ENCODE results near the gene DPH2. TPM values are rescaled to one million over a fixed set of nuclear protein-coding genes. Genes with fewer than 3 reads are reported as not detected.

DPH2 gene
- total RNA-seq, 1 experiment from 2014 or later, result 41.2 TPM

DNA sequence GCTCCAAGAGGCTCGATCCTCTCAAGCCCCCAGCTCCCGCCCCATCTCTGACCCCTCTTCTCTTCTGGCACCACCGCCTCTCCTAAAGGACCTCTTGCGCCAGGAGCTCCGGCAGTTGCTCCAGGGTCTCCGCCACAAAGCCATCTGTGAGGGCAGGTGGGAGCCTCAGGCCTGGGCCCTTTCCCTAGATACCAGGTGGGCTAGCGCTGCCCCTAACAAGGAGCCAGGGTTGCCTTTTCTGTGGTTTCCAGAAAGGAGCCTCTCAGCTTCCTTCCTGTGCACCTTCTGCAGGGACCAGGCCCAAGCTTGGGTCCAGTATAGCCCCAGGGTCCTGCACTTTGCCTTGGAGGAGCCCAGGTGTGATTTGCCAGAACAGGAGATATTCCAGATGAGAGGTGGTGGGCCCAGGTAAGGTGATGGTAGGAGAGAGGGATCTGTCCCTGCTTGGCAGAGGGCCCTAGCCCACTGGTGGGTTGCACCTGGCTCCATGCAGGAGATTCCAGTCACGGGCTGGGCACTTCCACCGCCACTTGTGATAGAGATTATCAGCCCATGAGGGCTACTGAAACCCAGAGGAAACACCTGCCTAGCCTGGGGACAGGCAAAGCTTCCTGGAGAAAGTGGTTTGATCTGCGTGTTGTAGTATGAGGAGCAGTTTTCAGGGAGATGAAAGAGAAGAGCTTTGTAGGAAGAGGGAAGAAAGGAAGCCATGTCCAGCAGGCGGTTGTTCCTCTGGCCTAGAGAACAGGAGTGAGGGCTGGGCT lies 22.6 kb downstream of the DPH2 start:
- H3K27me3 Mint-ChIP-seq (ENCODE audit: unreplicated experiment), result no peaks in the 10 kb centered on the region
- peaks cover 72% of the 10 kb centered on the region for H3K36me3 Mint-ChIP-seq (ENCODE audit: insufficient read depth, unreplicated experiment)
- CTCF ChIA-PET, result interaction anchor here (0.7 to 1.3 kb wide), 4 partner anchors 37 to 56 kb away, joined by 3 to 7 read pairs (median 4); no protein-coding TSS in a partner anchor
- peak overlapping the region; percentile 16 for H3K27ac Mint-ChIP-seq (ENCODE audit: unreplicated experiment)
- no peaks in the 10 kb centered on the region for H3K9me3 Mint-ChIP-seq (ENCODE audit: low read depth, unreplicated experiment)
- H3K4me3 Mint-ChIP-seq (ENCODE audit: low read depth, unreplicated experiment), result peak overlapping the region; percentile 98
- TF ChIP-seq, protein P1, sequence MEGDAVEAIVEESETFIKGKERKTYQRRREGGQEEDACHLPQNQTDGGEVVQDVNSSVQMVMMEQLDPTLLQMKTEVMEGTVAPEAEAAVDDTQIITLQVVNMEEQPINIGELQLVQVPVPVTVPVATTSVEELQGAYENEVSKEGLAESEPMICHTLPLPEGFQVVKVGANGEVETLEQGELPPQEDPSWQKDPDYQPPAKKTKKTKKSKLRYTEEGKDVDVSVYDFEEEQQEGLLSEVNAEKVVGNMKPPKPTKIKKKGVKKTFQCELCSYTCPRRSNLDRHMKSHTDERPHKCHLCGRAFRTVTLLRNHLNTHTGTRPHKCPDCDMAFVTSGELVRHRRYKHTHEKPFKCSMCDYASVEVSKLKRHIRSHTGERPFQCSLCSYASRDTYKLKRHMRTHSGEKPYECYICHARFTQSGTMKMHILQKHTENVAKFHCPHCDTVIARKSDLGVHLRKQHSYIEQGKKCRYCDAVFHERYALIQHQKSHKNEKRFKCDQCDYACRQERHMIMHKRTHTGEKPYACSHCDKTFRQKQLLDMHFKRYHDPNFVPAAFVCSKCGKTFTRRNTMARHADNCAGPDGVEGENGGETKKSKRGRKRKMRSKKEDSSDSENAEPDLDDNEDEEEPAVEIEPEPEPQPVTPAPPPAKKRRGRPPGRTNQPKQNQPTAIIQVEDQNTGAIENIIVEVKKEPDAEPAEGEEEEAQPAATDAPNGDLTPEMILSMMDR (IDR thresholded peaks at IDR 0.05; ENCODE audit: unreplicated experiment), result no peak
- intact Hi-C loops (cut with micrococcal nuclease; ENCODE audit: unreplicated experiment), result no loop called here
- peaks cover 35% of the 10 kb centered on the region for H3K4me1 Mint-ChIP-seq (ENCODE audit: low read depth, unreplicated experiment)
- no TSS peak for BruUV-seq (replicated peaks)
- no peak for DNase-seq

DNA sequence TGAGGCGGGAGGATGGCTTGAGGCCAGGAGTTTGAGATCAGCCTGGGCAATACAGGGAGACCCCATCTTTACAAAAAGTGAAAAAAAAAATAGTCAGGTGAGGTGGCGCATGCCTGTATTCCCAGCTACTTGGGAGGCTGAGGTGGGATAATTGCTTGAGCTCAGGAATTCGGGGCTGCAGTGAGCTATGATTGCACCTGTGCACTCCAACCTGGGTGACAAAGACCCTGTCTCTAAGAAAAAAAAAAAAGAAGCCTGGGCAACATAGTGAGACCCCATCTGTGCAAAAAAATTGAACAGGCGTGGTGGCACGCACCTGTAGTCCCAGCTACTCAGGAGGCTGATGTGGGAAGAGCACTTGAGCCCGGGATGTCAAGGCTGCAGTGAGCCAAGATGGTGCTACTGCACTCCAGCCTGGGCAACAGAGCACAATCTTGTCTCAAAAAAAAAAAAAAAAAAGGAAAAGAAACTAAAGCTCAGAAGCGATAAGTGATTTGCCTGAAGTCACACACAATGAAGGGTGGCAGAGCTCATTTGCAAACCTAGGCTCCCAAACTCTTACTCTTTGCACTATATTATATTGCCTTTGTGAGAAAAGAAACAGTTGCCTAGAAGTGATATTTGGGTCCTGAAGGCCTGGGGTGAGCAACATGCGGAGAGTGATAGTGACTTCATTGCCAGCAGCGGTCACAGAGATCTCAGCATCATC lies 23.6 kb downstream of the DPH2 start:
- peaks cover 79% of the 10 kb centered on the region for H3K36me3 Mint-ChIP-seq (ENCODE audit: insufficient read depth, unreplicated experiment)
- no TSS peak for BruUV-seq (replicated peaks)
- no peak for DNase-seq
- H3K27me3 Mint-ChIP-seq (ENCODE audit: unreplicated experiment), result no peaks in the 10 kb centered on the region
- peak overlapping the region; percentile 16 for H3K27ac Mint-ChIP-seq (ENCODE audit: unreplicated experiment)
- intact Hi-C loops (cut with micrococcal nuclease; ENCODE audit: unreplicated experiment), result no loop called here
- no peaks in the 10 kb centered on the region for H3K9me3 Mint-ChIP-seq (ENCODE audit: low read depth, unreplicated experiment)
- CTCF ChIA-PET, result interaction anchor here (0.7 to 1.2 kb wide), 4 partner anchors 15 to 55 kb away, joined by 3 to 7 read pairs (median 4); no protein-coding TSS in a partner anchor
- TF ChIP-seq, protein P1 (IDR thresholded peaks at IDR 0.05; ENCODE audit: unreplicated experiment), result no peak
- peaks cover 31% of the 10 kb centered on the region for H3K4me1 Mint-ChIP-seq (ENCODE audit: low read depth, unreplicated experiment)
- H3K4me3 Mint-ChIP-seq (ENCODE audit: low read depth, unreplicated experiment), result no peak overlapping the region

DNA sequence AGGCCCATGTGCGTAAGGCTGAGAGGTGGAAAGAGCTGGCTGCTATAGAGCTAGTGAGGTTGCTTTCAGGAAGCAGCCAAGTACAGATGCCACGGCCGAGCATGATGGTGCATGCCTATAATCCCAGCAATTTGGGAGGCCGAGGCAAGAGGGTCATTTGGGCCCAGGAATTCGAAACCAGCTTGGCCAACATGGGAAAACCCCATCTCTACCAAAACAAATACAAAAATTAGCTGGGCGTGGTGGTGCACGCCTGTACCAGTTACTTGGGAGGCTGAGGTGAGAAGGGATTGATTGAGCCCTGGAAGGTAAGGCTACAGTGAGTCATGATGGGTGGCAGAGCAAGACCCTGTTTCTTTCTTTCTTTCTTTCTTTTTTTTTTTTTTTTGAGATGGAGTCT lies 24.3 kb downstream of the DPH2 start:
- no peak overlapping the region for H3K27ac Mint-ChIP-seq (ENCODE audit: unreplicated experiment)
- H3K27me3 Mint-ChIP-seq (ENCODE audit: unreplicated experiment), result no peaks in the 10 kb centered on the region
- H3K4me3 Mint-ChIP-seq (ENCODE audit: low read depth, unreplicated experiment), result no peak overlapping the region
- BruUV-seq (replicated peaks), result no TSS peak
- DNase-seq, result no peak
- intact Hi-C loops (cut with micrococcal nuclease; ENCODE audit: unreplicated experiment), result no loop called here
- no peaks in the 10 kb centered on the region for H3K9me3 Mint-ChIP-seq (ENCODE audit: low read depth, unreplicated experiment)
- H3K36me3 Mint-ChIP-seq (ENCODE audit: insufficient read depth, unreplicated experiment), result peaks cover 82% of the 10 kb centered on the region
- peaks cover 31% of the 10 kb centered on the region for H3K4me1 Mint-ChIP-seq (ENCODE audit: low read depth, unreplicated experiment)
- TF ChIP-seq, protein P1 (IDR thresholded peaks at IDR 0.05; ENCODE audit: unreplicated experiment), result no peak
- CTCF ChIA-PET, result interaction anchor here (0.6 to 0.9 kb wide), 3 partner anchors 16 to 546 kb away, joined by 3 to 4 read pairs (median 3); no protein-coding TSS in a partner anchor

DNA sequence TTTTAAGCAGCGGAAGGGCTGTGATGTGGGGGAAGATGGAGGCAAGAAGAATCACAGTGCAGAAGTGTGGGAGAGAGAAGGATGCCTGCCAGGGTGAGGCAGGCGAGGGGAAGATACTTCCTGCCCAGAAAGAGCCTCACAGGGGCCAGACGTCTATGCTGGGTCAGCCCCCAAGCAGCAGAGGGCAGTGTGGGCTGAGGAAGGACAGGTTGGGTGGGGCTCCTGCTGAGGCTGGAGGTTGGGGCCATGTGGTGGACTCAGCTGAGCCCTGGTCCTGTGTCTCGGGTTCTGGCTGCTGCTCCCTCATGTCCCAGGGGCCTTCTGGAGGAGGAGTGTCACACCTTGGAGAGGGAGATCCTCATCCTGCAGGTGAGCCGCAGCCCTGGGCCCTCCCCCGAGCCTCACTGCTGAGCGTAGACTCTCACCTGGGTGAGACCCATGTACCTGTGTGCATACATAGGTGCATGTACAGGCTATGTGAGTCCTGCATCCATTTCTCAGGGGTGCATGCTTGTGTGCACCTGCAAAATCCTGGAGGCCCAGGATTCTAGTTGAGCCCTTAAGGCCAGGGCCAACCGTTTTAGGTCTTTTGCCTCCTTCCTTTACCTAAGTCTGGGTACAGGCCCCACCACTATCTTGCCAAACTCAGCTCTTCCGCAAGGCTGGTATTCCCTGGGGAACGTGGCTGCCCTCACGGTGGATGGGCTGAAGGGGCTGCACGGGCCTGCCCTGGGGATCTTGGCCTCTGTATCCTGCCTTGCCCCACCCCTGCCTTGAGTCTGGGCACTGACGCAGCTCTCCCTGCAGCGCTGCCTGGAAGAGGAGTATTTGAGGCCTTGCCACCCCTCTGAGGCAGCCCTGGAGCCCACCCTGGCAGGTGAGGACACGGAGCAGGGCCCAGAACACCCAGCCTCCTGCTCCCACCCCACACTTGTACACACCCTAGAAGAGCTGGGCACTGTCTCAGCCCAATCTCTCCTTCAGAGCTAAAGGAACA lies 25.3 kb downstream of the DPH2 start:
- BruUV-seq (replicated peaks), result no TSS peak
- TF ChIP-seq, protein P1 (IDR thresholded peaks at IDR 0.05; ENCODE audit: unreplicated experiment), result no peak
- Mint-ChIP-seq H3K4me3 (ENCODE audit: low read depth, unreplicated experiment) (no peak overlapping the region), H3K27ac (ENCODE audit: unreplicated experiment) (no peak overlapping the region), H3K36me3 (ENCODE audit: insufficient read depth, unreplicated experiment) (peaks cover 87% of the 10 kb centered on the region), H3K4me1 (ENCODE audit: low read depth, unreplicated experiment) (peaks cover 31% of the 10 kb centered on the region), H3K27me3 (ENCODE audit: unreplicated experiment) (no peaks in the 10 kb centered on the region), H3K9me3 (ENCODE audit: low read depth, unreplicated experiment) (no peaks in the 10 kb centered on the region)
- peak; percentile 46 for DNase-seq
- CTCF ChIA-PET, result interaction anchor here (0.5 to 0.6 kb wide), 2 partner anchors 547 to 564 kb away, joined by 3 read pairs; no protein-coding TSS in a partner anchor
- intact Hi-C loops (cut with micrococcal nuclease; ENCODE audit: unreplicated experiment), result no loop called here
